Mesenteric fat pad (tissue), 1 donor: ENCODE results near the gene TMEM123. TPM values are rescaled to one million over a fixed set of nuclear protein-coding genes. Genes with fewer than 3 reads are reported as not detected.
A peak's percentile ranks its signal among the peaks of the same experiment; 100 is the strongest.

Experiments used
- DNase-seq: peaks from one replicate; pipeline ENCODE4 v3.0.0-alpha.2; 2020; ENCODE audit warnings: low spot score
- total RNA-seq: library from RNA; stranded (reverse); fragmentation: NEBNext Ultra II Directional; extraction: Animal tissue kit (Norgen Biotek cat#: 25700); gene quantifications from one replicate; pipeline ENCODE4 v1.2.1, GENCODE V29; 2021
- donor health status: DM: yes; HTN: yes; CAD: no.

The TMEM123 gene
- total RNA-seq, 1 donor from 2014 or later, result 93.0 TPM

DNA sequence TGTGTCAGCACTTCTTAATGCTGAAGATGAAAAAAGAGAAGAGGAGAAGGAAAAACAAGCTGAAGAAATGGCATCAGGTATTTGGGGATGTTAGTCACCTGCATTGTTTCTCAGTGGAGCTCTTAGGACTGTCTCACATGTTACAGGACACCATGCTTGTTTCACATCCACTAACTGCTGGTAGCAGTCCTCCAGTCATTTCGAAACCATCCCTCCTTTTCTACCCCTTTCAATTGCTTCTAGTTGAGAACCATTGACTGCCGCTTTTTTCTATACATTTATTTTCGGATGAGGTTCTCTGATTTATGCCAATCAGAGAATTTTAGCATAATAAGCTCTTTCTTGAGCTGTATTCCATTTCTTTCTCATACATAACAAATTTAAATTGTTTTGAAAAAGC, 84.1 kb downstream of the TMEM123 start:
- no peak for DNase-seq

DNA sequence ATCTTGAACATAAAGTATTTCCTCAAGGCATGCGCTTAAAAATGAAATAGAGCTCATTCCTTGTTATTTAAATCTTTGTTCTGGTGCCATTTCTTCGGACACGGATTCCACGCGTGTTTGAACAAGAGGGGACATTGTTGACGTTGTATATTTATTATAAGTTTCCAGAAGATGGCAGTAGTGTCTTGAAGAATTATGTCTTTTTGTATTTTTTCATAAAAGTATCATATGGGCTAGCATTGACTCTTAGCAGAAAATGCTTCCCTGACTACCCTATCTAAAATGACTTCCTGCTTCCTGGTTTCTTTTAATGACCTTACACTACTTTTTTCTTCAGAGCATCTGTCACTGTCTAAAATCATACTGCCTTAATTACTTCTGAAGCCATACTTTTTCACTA, 85.2 kb downstream of the TMEM123 start:
- DNase-seq, result no peak

DNA sequence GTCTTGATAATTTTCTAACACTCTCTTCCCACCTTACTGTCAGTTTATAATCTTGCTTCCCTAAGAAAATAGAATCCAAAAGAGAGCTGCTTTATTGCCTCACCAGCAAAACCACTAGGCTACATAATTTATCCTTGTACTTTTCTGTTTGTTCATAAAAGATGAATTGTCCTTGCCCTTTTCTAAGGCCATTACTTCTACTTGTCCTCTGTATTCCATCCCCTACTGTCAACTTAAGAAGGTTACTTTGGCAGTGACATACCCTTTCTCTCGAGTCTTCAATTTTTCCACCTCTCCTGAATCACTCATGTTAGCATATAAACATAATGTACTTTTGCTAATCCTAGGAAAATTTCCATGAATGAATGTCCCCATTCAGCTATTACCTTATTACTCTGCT, 87.6 kb downstream of the TMEM123 start:
- no peak for DNase-seq

DNA sequence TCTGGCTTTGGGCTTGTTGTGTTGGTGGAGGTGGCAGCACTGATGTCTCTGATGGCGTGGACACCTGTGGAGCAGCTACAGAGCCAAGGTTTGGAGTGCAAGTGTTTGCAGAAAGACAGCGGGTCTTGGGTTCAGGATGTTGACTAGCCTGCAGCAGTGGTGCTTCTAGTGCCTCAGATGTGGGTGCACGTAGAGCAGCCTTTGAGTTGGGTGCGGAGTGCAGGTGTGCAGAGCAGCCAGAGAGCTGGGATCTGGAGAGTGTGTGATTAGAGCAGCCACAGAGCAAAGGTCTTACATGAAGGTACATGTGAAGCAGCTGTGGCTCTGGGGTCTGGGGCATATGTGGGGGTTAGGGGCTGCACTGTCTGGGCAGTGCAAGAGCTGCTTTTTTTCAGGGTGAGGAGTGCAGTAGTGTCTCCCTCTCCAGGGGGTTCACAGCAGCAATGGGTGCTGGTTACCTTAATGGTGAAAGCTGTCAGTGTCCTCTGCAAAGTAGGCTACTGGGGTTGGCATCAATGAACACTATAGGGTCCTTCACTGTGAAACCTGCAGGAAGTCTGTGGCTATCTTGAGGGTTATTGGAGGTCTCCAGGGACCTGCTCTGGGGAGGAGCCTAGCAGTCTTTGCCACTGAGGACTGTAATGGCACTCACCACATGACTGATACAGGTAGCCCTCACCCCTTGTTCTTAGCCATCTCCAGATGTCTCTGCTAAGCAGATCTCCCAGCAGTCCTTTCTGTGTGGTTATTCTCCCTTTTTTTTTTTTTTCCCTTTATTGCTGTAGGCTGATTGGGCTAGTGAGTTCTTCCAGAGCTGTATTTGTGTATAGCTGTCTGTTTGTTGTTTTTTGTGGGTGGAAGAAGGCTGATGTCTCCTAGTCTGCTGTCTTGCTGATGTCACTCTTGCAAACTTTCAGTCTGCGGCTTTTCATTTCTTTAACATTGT, 91.2 kb downstream of the TMEM123 start:
- no peak for DNase-seq

DNA sequence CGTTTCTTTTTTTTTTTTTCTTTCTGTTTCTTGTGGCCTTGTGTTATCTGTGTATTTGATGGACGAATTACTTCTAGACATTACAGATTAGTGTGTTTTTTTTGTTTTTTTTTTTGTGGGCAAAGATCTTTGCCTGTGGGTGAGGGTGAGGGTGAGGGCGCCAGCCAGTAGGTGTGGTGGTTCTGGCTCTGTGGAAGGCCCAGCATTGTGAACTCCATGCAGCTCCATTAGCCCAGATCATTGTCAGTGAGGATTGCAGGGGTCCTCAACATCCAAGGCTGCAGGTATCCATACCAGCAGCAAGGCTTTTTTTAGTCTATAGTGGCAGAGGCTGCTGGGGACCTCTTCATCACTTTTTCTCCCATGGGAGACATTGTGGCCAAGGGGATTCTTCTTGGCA, 91.9 kb downstream of the TMEM123 start:
- no peak for DNase-seq

DNA sequence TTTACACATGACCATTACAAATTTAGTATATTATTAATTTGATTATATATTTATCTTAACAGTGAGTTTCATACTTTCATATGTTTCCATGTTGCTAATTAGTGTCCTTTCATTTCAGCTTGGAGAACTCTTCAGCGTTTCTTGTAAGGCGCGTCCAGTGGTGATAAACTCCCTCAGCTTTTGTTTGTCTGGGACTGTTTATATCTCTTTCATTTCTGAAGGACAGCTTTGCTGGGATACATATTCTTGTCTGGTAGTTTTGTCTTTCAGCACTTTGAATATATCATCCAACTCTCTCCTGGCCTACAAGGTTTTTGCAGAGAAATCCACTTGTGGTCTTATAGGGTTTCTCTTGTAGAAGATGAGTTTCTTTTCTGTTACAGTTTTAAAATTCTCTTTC, 93.2 kb downstream of the TMEM123 start:
- DNase-seq, result no peak

DNA sequence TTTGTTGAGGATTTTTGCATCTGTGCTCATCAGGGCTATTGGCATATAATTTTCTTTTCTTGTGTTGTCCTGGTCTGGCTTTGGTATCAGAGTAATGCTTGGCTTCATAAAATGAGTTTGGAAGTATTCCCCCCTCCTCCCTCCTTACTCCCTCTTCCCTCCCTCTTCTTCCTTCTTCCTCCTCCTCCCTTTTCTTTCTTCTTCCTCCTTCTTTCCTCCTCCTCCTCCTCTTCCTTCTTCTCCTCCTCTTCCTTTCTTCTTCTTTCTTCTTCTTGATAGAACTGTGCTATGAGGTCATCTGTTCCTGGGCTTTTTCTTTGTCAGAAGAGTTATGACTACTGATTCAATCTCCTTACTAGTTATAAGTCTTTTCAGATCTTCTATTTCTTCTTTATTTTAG, 95.4 kb downstream of the TMEM123 start:
- no peak for DNase-seq

DNA sequence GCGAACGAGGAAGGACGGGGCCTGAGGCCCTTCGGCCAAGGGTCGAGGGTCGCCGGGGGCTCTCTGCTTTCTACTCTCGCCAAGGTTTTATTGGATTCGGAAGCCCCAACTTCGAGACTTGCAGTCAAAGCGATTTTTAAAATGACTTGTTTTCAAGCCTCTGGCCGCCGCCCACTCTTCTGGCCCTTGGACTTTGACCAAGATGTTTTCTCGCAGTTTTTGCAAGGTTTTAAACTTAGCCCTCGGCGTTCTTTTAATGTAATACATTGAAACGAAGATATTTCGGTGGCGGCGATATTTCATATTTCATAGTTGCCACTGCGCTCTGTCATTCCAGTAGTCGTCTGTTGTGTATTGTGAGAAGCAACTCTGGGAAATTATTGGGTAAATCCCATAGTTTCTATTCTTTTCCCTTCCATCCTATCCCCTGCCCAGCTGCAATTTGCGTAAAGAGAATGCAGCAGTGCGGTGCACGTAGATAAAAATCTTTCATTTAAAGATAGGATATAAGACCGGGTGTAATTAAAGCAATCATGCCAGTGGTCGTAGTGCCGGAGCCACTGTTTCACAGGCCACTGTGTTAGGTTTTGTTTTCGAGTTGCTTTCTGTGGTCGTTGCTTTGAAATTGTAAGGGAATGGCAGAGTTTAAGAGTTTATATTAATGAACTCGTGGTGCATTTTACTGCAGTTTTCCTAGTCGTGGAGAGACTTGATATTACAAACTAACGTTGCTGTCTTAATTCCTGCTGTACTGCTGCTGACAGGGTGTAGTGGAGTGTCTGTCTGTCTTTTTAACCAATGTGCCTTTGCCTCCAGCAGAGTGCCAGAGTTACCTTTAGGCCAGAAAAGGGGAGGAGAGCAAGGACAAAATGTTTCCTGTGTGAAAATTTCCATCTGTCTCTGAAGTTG, 104.8 kb downstream of the TMEM123 start:
- no peak for DNase-seq

DNA sequence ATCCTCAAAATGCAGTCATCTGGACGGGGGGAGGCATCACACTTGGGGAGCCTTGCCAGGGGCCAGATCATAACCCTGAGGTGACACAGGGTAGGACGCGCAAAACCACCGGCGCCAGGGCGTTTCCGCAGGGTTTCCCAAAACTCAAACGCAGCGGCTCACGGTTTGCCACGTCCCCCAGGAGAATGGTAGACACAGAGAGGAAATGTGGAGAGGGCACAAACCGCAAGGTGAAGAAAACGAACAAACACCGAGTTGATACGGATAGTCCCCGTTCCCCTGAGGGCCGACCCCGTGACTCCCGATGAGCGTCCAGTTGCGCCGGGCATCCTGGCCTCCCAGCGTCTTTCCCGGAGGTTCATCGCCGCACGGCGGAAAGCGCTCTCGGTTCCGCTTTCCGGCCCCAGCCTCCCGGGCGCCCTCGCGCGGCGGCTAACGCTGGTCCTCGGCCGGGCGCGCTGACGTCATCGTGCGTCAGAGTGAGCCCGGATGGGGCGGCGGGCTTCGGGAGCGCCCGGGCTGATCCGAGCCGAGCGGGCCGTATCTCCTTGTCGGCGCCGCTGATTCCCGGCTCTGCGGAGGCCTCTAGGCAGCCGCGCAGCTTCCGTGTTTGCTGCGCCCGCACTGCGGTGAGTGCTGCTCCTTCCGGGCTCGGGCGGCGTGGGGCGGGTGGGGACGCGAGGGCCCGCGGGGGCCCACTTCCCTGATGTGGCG, 105.7 kb downstream of the TMEM123 start, which contains the start of gene BIRC2:
TSS of gene BIRC2 (plus strand) at position 467 of the 714 bp plus-strand sequence. CDS start 2,641 bp downstream, outside the sequence.
- peak; percentile 99 for DNase-seq

DNA sequence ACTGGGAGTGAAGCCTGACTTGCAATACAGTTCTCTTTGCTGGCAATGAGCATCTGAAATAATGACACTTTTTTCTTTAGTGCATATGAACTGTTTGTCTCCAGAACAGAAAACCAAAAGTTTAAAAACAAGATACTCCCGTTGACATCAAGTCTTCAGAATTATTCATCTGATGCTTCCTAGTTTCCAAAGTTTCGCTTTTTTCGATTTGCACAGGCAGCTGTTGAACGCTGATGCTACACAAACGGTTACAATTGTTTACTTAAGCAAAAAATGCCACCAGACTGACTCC, 106.2 kb downstream of the TMEM123 start:
- no peak for DNase-seq

Other genes with a start within 250 kb of the TMEM123 start
- 5.3 TPM for gene BIRC3, start 135.3 kb downstream of the TMEM123 start, total RNA-seq
- 43.1 TPM for gene BIRC2, start 105.6 kb downstream of the TMEM123 start, total RNA-seq
- 2.5 TPM for gene MMP7, start 78.0 kb upstream of the TMEM123 start, total RNA-seq
- not detected for gene MMP20, start 172.6 kb upstream of the TMEM123 start, total RNA-seq